Activated CD8-positive, alpha-beta T cell treated with anti-CD3 and anti-CD28 coated beads, Interleukin-2, amount 10 ng/mL, durations not matched to agents 7 days and 5 days (primary cell): Measurements from ENCODE around the gene PLEKHH3. TPM values are rescaled to one million over a fixed set of nuclear protein-coding genes. Genes with fewer than 3 reads are reported as not detected.
"Not testable (repeated sequence)": the region's sequence is repeated elsewhere in the genome, so short reads cannot be mapped to it uniquely, and the experiment has no call there.

Experiments used
- ATAC-seq: fragments of 150-1000 bp; cut with Tn5 transposase; one replicate; pipeline ENCODE4 v1.10.0; 2021; ENCODE audit warnings: moderate library complexity
- CTCF ChIA-PET: fragments of 350-600 bp; sonication (Branson Sonifier 250); formaldehyde crosslinking; loops from one replicate; lab custom pipeline; 2021; ENCODE audit warnings: antibody characterized with exemption; lab: Charles Lee
- POLR2A ChIA-PET: fragments of 350-600 bp; sonication (Branson Sonifier 250); formaldehyde crosslinking; loops from one replicate; lab custom pipeline; 2021; ENCODE audit warnings: antibody characterized with exemption; lab: Charles Lee
- DNase-seq: peaks from one replicate; pipeline ENCODE4 v3.0.0-alpha.2; 2020
- H3K27ac Mint-ChIP-seq: one replicate; pipeline ENCODE4 v1.8.0; 2021; ENCODE audit warnings: mild to moderate bottlenecking, mixed read lengths
- H3K27me3 Mint-ChIP-seq: one replicate; pipeline ENCODE4 v1.8.0; 2021; ENCODE audit warnings: low read depth, mixed read lengths
- H3K36me3 Mint-ChIP-seq: one replicate; pipeline ENCODE4 v1.8.0; 2021; ENCODE audit warnings: low read depth, mixed read lengths
- H3K4me1 Mint-ChIP-seq: one replicate; pipeline ENCODE4 v1.8.0; 2021; ENCODE audit warnings: low read depth, mixed read lengths
- H3K4me3 Mint-ChIP-seq: one replicate; pipeline ENCODE4 v1.8.0; 2021; ENCODE audit warnings: mild to moderate bottlenecking, mixed read lengths
- H3K9me3 Mint-ChIP-seq: one replicate; pipeline ENCODE4 v1.8.0; 2022; ENCODE audit warnings: mixed read lengths; ENCODE audit not compliant: insufficient read depth
- total RNA-seq, 2 experiments: library from RNA; stranded (reverse); gene quantifications; one replicate each; pipeline ENCODE4 v1.2.3, GENCODE V29; 2021

The PLEKHH3 gene
- total RNA-seq, 2 experiments from 2014 or later, result 0.79 to 1.2 TPM

GRCh38 chr17:42653179-42654124, 23.3 kb downstream of the PLEKHH3 start:
- Mint-ChIP-seq H3K27me3 (peaks cover 21% of the 10 kb centered on the region), H3K4me3 (no peak overlapping the region), H3K9me3 (no peaks in the 10 kb centered on the region), H3K4me1 (peaks cover 14% of the 10 kb centered on the region), H3K36me3 (no peaks in the 10 kb centered on the region), H3K27ac (no peak overlapping the region)
- ChIA-PET POLR2A (no interaction called here), CTCF (interaction anchor here (0.6 to 1.0 kb wide), 2 partner anchors 21 to 58 kb away, joined by 3 to 4 read pairs; no protein-coding TSS in a partner anchor)
- DNase-seq (no peak), ATAC-seq (no peak)

GRCh38 chr17:42651392-42651791, 25.4 kb downstream of the PLEKHH3 start:
- no peak overlapping the region for H3K27ac Mint-ChIP-seq
- DNase-seq (no peak), ATAC-seq (no peak)
- H3K36me3 Mint-ChIP-seq, result no peaks in the 10 kb centered on the region
- H3K4me3 Mint-ChIP-seq, result no peak overlapping the region
- no peaks in the 10 kb centered on the region for H3K9me3 Mint-ChIP-seq
- peaks cover 25% of the 10 kb centered on the region for H3K27me3 Mint-ChIP-seq
- peaks cover 17% of the 10 kb centered on the region for H3K4me1 Mint-ChIP-seq
- POLR2A ChIA-PET, result interaction anchor here (1.0 kb wide), 1 partner anchor 78 kb away, joined by 8 read pairs; no protein-coding TSS in a partner anchor
- CTCF ChIA-PET, result no interaction called here

- Mint-ChIP-seq H3K4me3 (no peak overlapping the region), H3K4me1 (peaks cover 7% of the 10 kb centered on the region), H3K9me3 (no peaks in the 10 kb centered on the region), H3K36me3 (no peaks in the 10 kb centered on the region), H3K27me3 (peaks cover 10% of the 10 kb centered on the region), H3K27ac (no peak overlapping the region)
- POLR2A ChIA-PET, result no interaction called here
- ATAC-seq (no peak), DNase-seq (no peak)
- CTCF ChIA-PET, result interaction anchor here (0.7 to 1.2 kb wide), 2 partner anchors 39 to 292 kb away, joined by 3 read pairs; partner anchors contain the start of genes RETREG3 and TUBG1
Measured at GRCh38 chr17:42647778-42648177, 29.0 kb downstream of the PLEKHH3 start.

- DNase-seq (no peak), ATAC-seq (no peak)
- POLR2A ChIA-PET, result no interaction called here
- Mint-ChIP-seq H3K4me3 (no peak overlapping the region), H3K27me3 (peaks cover 3% of the 10 kb centered on the region), H3K36me3 (no peaks in the 10 kb centered on the region), H3K27ac (no peak overlapping the region), H3K9me3 (no peaks in the 10 kb centered on the region), H3K4me1 (no peaks in the 10 kb centered on the region)
- CTCF ChIA-PET, result no interaction called here
Measured at GRCh38 chr17:42642336-42642735, 34.5 kb downstream of the PLEKHH3 start.

- Mint-ChIP-seq H3K36me3 (no peaks in the 10 kb centered on the region), H3K27ac (no peak overlapping the region), H3K27me3 (peaks cover 6% of the 10 kb centered on the region), H3K9me3 (no peaks in the 10 kb centered on the region), H3K4me3 (no peak overlapping the region), H3K4me1 (no peaks in the 10 kb centered on the region)
- DNase-seq (no peak), ATAC-seq (no peak)
- ChIA-PET POLR2A (interaction anchor here (0.6 kb wide), 1 partner anchor 118 kb away, joined by 3 read pairs; no protein-coding TSS in a partner anchor), CTCF (no interaction called here)
Measured at GRCh38 chr17:42640121-42640520, 36.7 kb downstream of the PLEKHH3 start.

GRCh38 chr17:42639525-42640113, 37.2 kb downstream of the PLEKHH3 start:
- CTCF ChIA-PET, result no interaction called here
- H3K4me1 Mint-ChIP-seq, result no peaks in the 10 kb centered on the region
- POLR2A ChIA-PET, result interaction anchor here (0.6 kb wide), 1 partner anchor 119 kb away, joined by 3 read pairs; no protein-coding TSS in a partner anchor
- H3K4me3 Mint-ChIP-seq, result no peak overlapping the region
- no peaks in the 10 kb centered on the region for H3K36me3 Mint-ChIP-seq
- no peak overlapping the region for H3K27ac Mint-ChIP-seq
- H3K27me3 Mint-ChIP-seq, result peaks cover 6% of the 10 kb centered on the region
- no peaks in the 10 kb centered on the region for H3K9me3 Mint-ChIP-seq
- no peak for DNase-seq
- ATAC-seq, result no peak

- ATAC-seq (no peak), DNase-seq (no peak)
- Mint-ChIP-seq H3K4me1 (no peaks in the 10 kb centered on the region), H3K9me3 (no peaks in the 10 kb centered on the region), H3K27ac (no peak overlapping the region), H3K36me3 (no peaks in the 10 kb centered on the region), H3K27me3 (peaks cover 3% of the 10 kb centered on the region), H3K4me3 (no peak overlapping the region)
- POLR2A ChIA-PET, result no interaction called here
- CTCF ChIA-PET, result no interaction called here
Measured at GRCh38 chr17:42632949-42633444, 43.8 kb downstream of the PLEKHH3 start.

- H3K9me3 Mint-ChIP-seq, result no peaks in the 10 kb centered on the region
- ATAC-seq (no peak), DNase-seq (no peak)
- H3K27me3 Mint-ChIP-seq, result no peaks in the 10 kb centered on the region
- no peak overlapping the region for H3K4me3 Mint-ChIP-seq
- no peaks in the 10 kb centered on the region for H3K4me1 Mint-ChIP-seq
- ChIA-PET CTCF (interaction anchor here (1.2 kb wide), 1 partner anchor 22 kb away, joined by 3 read pairs; no protein-coding TSS in a partner anchor), POLR2A (interaction anchor here (1.1 kb wide), 1 partner anchor 195 kb away, joined by 3 read pairs; the partner anchor contains the start of gene BECN1)
- H3K27ac Mint-ChIP-seq, result no peak overlapping the region
- H3K36me3 Mint-ChIP-seq, result no peaks in the 10 kb centered on the region
Measured at GRCh38 chr17:42629411-42630009, 47.3 kb downstream of the PLEKHH3 start.

- H3K4me1 Mint-ChIP-seq, DNase-seq, CTCF ChIA-PET, H3K9me3 Mint-ChIP-seq, H3K27me3 Mint-ChIP-seq, ATAC-seq, H3K4me3 Mint-ChIP-seq, POLR2A ChIA-PET, H3K27ac Mint-ChIP-seq, H3K36me3 Mint-ChIP-seq: not testable (repeated sequence)
Measured at GRCh38 chr17:42627032-42627764, 49.6 kb downstream of the PLEKHH3 start.

GRCh38 chr17:42623732-42624596, 52.8 kb downstream of the PLEKHH3 start:
- no peak for ATAC-seq
- Mint-ChIP-seq H3K9me3 (no peaks in the 10 kb centered on the region), H3K36me3 (no peaks in the 10 kb centered on the region), H3K4me1 (peaks cover 2% of the 10 kb centered on the region), H3K27me3 (peaks cover 2% of the 10 kb centered on the region), H3K27ac (no peak overlapping the region), H3K4me3 (no peak overlapping the region)
- no peak for DNase-seq
- ChIA-PET CTCF (interaction anchor here (2.3 kb wide), 1 partner anchor 15 kb away, joined by 7 read pairs; the partner anchor contains the start of genes RETREG3 and TUBG1), POLR2A (no interaction called here)
